DND-41 (cell line): ENCODE results near the gene NEK4.

Source experiments
- ATAC-seq: fragments of 200-7000 bp; cut with Tn5 transposase; 3 replicates; pipeline ENCODE4 v1.9.1; 2021; ENCODE audit warnings: low read depth; ENCODE audit not compliant: insufficient read depth
- DNase-seq: peaks from one replicate; pipeline ENCODE4 v3.0.0-alpha.2; 2020
- H2AFZ ChIP-seq: 2 replicates; pipeline ENCODE4 v1.6.0; 2012; ENCODE audit warnings: low read depth, low read length
- H3K27ac ChIP-seq: 2 replicates; pipeline ENCODE4 v1.5.1; 2012; ENCODE audit warnings: low read length, inconsistent platforms
- H3K27me3 ChIP-seq: fragments of 200-600 bp; sonication (generic); 2 replicates; pipeline ENCODE4 v1.6.0; 2012; ENCODE audit warnings: low read length, mild to moderate bottlenecking, inconsistent platforms; ENCODE audit not compliant: insufficient read depth, poor library complexity
- H3K36me3 ChIP-seq: 2 replicates; pipeline ENCODE4 v1.5.1; 2012; ENCODE audit warnings: low read length, inconsistent platforms; ENCODE audit not compliant: insufficient read depth
- H3K4me1 ChIP-seq: 2 replicates; pipeline ENCODE4 v1.5.1; 2012; ENCODE audit warnings: mild to moderate bottlenecking, low read length; ENCODE audit not compliant: insufficient read depth
- H3K4me2 ChIP-seq: 2 replicates; pipeline ENCODE4 v1.6.0; 2012; ENCODE audit warnings: mild to moderate bottlenecking, moderate library complexity, low read length, inconsistent platforms; ENCODE audit not compliant: insufficient read depth
- H3K4me3 ChIP-seq, 2 experiments: fragments of 200-600 bp in 1 of 2; shearing (Covaris generic) in 1 of 2; 2 replicates each; pipeline ENCODE4 v1.5.1; 2012 to 2016; ENCODE audit warnings: inconsistent platforms in 2 of 2, low read length in 2 of 2, mild to moderate bottlenecking in 2 of 2, low read depth in 1 of 2, moderate library complexity in 1 of 2
- H3K79me2 ChIP-seq: 2 replicates; pipeline ENCODE4 v1.6.0; 2012; ENCODE audit warnings: low read length, inconsistent platforms; ENCODE audit not compliant: insufficient read depth
- H3K9ac ChIP-seq: 2 replicates; pipeline ENCODE4 v1.6.0; 2012; ENCODE audit warnings: low read depth, mild to moderate bottlenecking, inconsistent platforms, low read length, moderate library complexity
- H3K9me3 ChIP-seq: 2 replicates; pipeline ENCODE4 v1.5.1; 2012; ENCODE audit warnings: low read length, moderate library complexity, mild to moderate bottlenecking, inconsistent platforms; ENCODE audit not compliant: insufficient read depth, severe bottlenecking
- H4K20me1 ChIP-seq: 2 replicates; pipeline ENCODE4 v1.6.0; 2012; ENCODE audit warnings: low read length; ENCODE audit not compliant: insufficient read depth
- CTCF ChIP-seq: IDR thresholded peaks from 2 replicates; pipeline ENCODE4 v1.5.1; 2012; ENCODE audit warnings: borderline replicate concordance, low read length, moderate library complexity, mild to moderate bottlenecking; ENCODE audit not compliant: poor library complexity, severe bottlenecking; ENCODE audit errors: extremely low read depth
- EZH2 ChIP-seq: IDR thresholded peaks from 3 replicates; pipeline ENCODE4 v1.6.1; 2012; ENCODE audit warnings: borderline replicate concordance, low read depth, mild to moderate bottlenecking, moderate library complexity, low read length, inconsistent platforms; ENCODE audit not compliant: severe bottlenecking

NEK4 gene

GRCh38 chr3:52721002-52721729, 49.6 kb downstream of the NEK4 start:
- Histone ChIP-seq H3K79me2 (no peaks in the 10 kb centered on the region), H3K4me1 (peaks cover 32% of the 10 kb centered on the region), H3K4me3 (no peak overlapping the region), H3K36me3 (peaks cover 9% of the 10 kb centered on the region), H3K9me3 (no peaks in the 10 kb centered on the region), H4K20me1 (0 out of 2 replicates have a peak, but pooled peaks cover 5% of the 10 kb centered on the region), H3K9ac (no peak overlapping the region), H3K4me2 (peak overlapping the region; percentile 24), H3K27ac (peak overlapping the region; percentile 32), H2AFZ (no peak overlapping the region), H3K27me3 (no peaks in the 10 kb centered on the region)
- TF ChIP-seq CTCF = peak; percentile 3
- TF ChIP-seq EZH2 = no peak
- ATAC-seq (peak; percentile 99), DNase-seq (peak; percentile 76)

- Histone ChIP-seq H3K4me2 (no peak overlapping the region), H3K79me2 (no peaks in the 10 kb centered on the region), H3K4me3 (no peak overlapping the region), H3K27me3 (no peaks in the 10 kb centered on the region), H3K9me3 (no peaks in the 10 kb centered on the region), H3K36me3 (peaks cover 9% of the 10 kb centered on the region), H3K4me1 (peaks cover 32% of the 10 kb centered on the region), H2AFZ (no peak overlapping the region), H3K9ac (no peak overlapping the region), H4K20me1 (0 out of 2 replicates have a peak, but pooled peaks cover 5% of the 10 kb centered on the region), H3K27ac (no peak overlapping the region)
- no peak for DNase-seq
- ATAC-seq = no peak
- TF ChIP-seq EZH2 (no peak), CTCF (no peak)
These were observed 51.1 kb downstream of the NEK4 start for GRCh38 chr3:52719618-52720017.

DNA sequence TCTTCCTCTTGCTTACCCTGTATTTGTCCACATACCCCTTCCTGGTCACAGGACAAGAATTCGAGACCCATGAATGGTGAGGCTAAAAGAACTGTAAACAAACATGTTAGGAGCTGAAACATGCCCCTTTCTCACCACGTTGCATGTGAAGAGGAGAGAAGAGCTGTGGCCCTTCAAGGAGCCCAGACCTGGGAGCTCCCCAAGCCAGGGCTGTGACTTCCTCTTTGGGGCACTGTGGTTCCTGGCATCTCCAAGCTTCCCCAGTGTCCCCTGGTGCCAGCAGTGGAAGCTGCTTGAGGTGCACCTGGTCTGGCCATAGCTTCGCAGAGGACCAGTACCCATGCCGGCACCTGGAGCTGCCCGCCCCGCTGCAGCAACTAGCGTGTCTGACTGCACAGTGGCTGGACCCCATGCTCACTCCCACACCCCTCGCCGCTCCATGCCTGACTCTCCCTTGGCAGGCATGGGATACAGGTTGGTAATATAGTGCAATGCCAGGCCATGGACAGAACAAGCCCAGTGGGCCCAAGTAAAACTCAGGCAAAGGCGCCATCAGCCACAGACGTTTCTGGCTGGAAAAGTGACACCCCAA, 54.9 kb downstream of the NEK4 start:
- no peak overlapping the region for H3K4me3 ChIP-seq
- no peaks in the 10 kb centered on the region for H3K27me3 ChIP-seq
- H3K9ac ChIP-seq = no peak overlapping the region
- H3K4me2 ChIP-seq = no peak overlapping the region
- no peaks in the 10 kb centered on the region for H3K79me2 ChIP-seq
- H3K27ac ChIP-seq = no peak overlapping the region
- peaks cover 11% of the 10 kb centered on the region for H3K4me1 ChIP-seq
- H2AFZ ChIP-seq = no peak overlapping the region
- H3K36me3 ChIP-seq = peaks cover 26% of the 10 kb centered on the region
- H4K20me1 ChIP-seq = no peaks in the 10 kb centered on the region
- ATAC-seq (no peak), DNase-seq (no peak)
- no peaks in the 10 kb centered on the region for H3K9me3 ChIP-seq
- TF ChIP-seq EZH2 (no peak), CTCF (no peak)
